Measurements from ENCODE around the gene PLEKHM3. TPM values are rescaled to one million over a fixed set of nuclear protein-coding genes. Genes with fewer than 3 reads are reported as not detected.

The PLEKHM3 gene
- total RNA-seq, 6 donors from 2014 or later: 16.4 to 56.3 (median 28.6) TPM

DNA sequence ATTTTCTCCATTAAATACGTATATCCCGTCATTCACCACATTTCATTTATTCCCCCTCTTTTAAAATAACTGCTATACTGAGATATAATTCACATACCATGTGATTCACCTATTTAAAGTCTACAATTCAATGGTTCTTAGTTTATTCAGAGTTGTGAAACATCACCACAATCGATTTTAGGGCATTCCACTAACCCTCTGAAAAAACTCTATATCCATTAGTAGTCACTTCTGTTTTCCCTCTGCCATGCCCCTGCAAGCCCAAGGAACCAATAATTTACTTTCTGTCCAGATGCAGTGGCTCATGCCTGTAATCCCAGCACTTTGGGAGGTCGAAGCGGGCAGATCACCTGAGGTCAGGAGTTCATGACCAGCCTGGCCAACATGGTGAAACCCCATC is 160.1 kb downstream of the PLEKHM3 start:
- no peak for ATAC-seq (ENCODE audit: low FRiP score in 2 of 2)
- TF ChIP-seq CTCF (IDR thresholded peaks at IDR 0.05) (no peak), POLR2A (IDR thresholded peaks at IDR 0.05) (no peak), POLR2AphosphoS5 (IDR thresholded peaks at IDR 0.05) (no peak), EP300 (IDR thresholded peaks at IDR 0.05) (no peak)
- DNase-seq: no peak
- H3K9me3 ChIP-seq: no peaks in the 10 kb centered on the region
- H3K27me3 ChIP-seq: no peaks in the 10 kb centered on the region
- H3K4me3 ChIP-seq: no peak overlapping the region
- WGBS, 2 donors: 94 to 95% methylated on average over 5 of the region's 5 CpGs
- H3K27ac ChIP-seq: no peak overlapping the region
- H3K36me3 ChIP-seq: peaks cover 0 to 5% (median 0%) of the 10 kb centered on the region in 4 donors
- peaks cover 0 to 14% (median 6%) of the 10 kb centered on the region in 4 donors for H3K4me1 ChIP-seq

GRCh38 chr2:207863345-207863744 is 162.0 kb downstream of the PLEKHM3 start:
- no peak for TF ChIP-seq EP300 (IDR thresholded peaks at IDR 0.05)
- no peak for TF ChIP-seq POLR2A (IDR thresholded peaks at IDR 0.05)
- no peak for TF ChIP-seq CTCF (IDR thresholded peaks at IDR 0.05)
- no peak for TF ChIP-seq POLR2AphosphoS5 (IDR thresholded peaks at IDR 0.05)
- no peak overlapping the region for H3K4me3 ChIP-seq
- H3K4me1 ChIP-seq: no peaks in the 10 kb centered on the region
- no peaks in the 10 kb centered on the region for H3K9me3 ChIP-seq
- H3K36me3 ChIP-seq: peaks cover 0 to 5% (median 0%) of the 10 kb centered on the region in 4 donors
- 98 to 100% methylated on average over 10 of the region's 10 CpGs for WGBS, 2 donors
- H3K27me3 ChIP-seq: no peaks in the 10 kb centered on the region
- DNase-seq: peak in 1 of 2 donors; percentile 41
- H3K27ac ChIP-seq: no peak overlapping the region
- no peak for ATAC-seq (ENCODE audit: low FRiP score in 2 of 2)

DNA sequence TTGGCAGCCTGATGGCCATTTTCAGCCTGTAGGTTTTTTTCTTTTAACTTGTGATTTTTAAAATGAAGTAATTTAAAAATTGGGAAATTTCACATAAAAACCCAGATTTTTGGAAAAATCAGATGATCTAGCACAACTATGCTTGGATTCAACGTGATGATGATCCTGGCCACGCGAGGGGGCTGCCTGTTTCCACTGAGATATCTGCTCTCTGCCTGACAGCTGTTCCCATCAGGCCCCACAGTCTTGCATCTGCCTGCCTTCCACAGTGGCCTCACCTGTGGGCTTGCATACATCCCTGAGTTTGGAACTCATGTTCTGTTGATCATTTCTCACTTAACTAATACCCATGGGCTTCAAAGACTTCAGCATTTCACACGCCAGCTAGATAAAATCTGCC is 163.5 kb downstream of the PLEKHM3 start:
- DNase-seq (no peak), ATAC-seq (ENCODE audit: low FRiP score in 2 of 2) (no peak)
- no peaks in the 10 kb centered on the region for H3K9me3 ChIP-seq
- no peak overlapping the region for H3K4me3 ChIP-seq
- TF ChIP-seq EP300 (IDR thresholded peaks at IDR 0.05): no peak
- no peak for TF ChIP-seq POLR2AphosphoS5 (IDR thresholded peaks at IDR 0.05)
- no peak for TF ChIP-seq POLR2A (IDR thresholded peaks at IDR 0.05)
- no peak for TF ChIP-seq CTCF (IDR thresholded peaks at IDR 0.05)
- WGBS, 2 donors: 89 to 94% methylated on average over 4 of the region's 4 CpGs
- no peak overlapping the region for H3K27ac ChIP-seq
- H3K4me1 ChIP-seq: no peaks in the 10 kb centered on the region
- H3K36me3 ChIP-seq: peaks cover 0 to 5% (median 0%) of the 10 kb centered on the region in 4 donors
- H3K27me3 ChIP-seq: no peaks in the 10 kb centered on the region

DNA sequence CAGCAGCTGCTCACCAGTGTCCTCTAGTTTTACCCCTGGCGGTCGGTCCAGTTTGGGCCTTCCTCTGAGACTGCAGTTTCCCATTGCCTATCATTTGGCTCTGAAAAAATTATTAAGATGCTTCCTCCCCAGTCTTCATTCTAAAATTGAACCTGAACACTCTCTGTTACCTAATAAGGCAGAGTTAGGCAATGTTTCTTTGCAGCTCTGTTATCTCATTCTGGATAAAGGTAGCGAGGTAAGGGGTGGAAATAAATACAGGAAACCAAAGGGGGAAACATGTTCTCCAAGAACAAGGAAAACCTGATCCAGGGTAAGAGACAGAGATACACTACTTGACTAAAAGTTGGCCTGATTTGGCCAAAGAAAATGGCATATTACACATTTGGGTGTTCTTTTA is 164.6 kb downstream of the PLEKHM3 start:
- TF ChIP-seq EP300 (IDR thresholded peaks at IDR 0.05) (no peak), POLR2AphosphoS5 (IDR thresholded peaks at IDR 0.05) (no peak), POLR2A (IDR thresholded peaks at IDR 0.05) (no peak), CTCF (IDR thresholded peaks at IDR 0.05) (no peak)
- Histone ChIP-seq H3K36me3 (peaks cover 0 to 5% (median 0%) of the 10 kb centered on the region in 4 donors), H3K4me3 (no peak overlapping the region), H3K27me3 (no peaks in the 10 kb centered on the region), H3K4me1 (no peaks in the 10 kb centered on the region), H3K9me3 (no peaks in the 10 kb centered on the region), H3K27ac (no peak overlapping the region)
- DNase-seq (no peak), ATAC-seq (ENCODE audit: low FRiP score in 2 of 2) (no peak)
- 83 to 98% methylated on average over 3 of the region's 3 CpGs for WGBS, 2 donors

- WGBS, 2 donors: 91 to 97% methylated on average over 3 of the region's 3 CpGs
- no peaks in the 10 kb centered on the region for H3K4me1 ChIP-seq
- H3K27ac ChIP-seq: no peak overlapping the region
- no peaks in the 10 kb centered on the region for H3K9me3 ChIP-seq
- no peak for ATAC-seq (ENCODE audit: low FRiP score in 2 of 2)
- no peak overlapping the region for H3K4me3 ChIP-seq
- TF ChIP-seq CTCF (IDR thresholded peaks at IDR 0.05): no peak
- no peak for TF ChIP-seq POLR2A (IDR thresholded peaks at IDR 0.05)
- no peak for TF ChIP-seq POLR2AphosphoS5 (IDR thresholded peaks at IDR 0.05)
- no peak for TF ChIP-seq EP300 (IDR thresholded peaks at IDR 0.05)
- H3K27me3 ChIP-seq: no peaks in the 10 kb centered on the region
- no peak for DNase-seq
- H3K36me3 ChIP-seq: peaks cover 0 to 3% (median 0%) of the 10 kb centered on the region in 4 donors
Observed at GRCh38 chr2:207855591-207855990, 169.7 kb downstream of the PLEKHM3 start.
